Kidney capillary endothelial cell (primary cell): ENCODE measurements around the gene SOX5.

Experiments used
- DNase-seq: peaks from one replicate; pipeline ENCODE4 v3.0.0-alpha.2; 2018; ENCODE audit warnings: low spot score

SOX5 gene

DNA sequence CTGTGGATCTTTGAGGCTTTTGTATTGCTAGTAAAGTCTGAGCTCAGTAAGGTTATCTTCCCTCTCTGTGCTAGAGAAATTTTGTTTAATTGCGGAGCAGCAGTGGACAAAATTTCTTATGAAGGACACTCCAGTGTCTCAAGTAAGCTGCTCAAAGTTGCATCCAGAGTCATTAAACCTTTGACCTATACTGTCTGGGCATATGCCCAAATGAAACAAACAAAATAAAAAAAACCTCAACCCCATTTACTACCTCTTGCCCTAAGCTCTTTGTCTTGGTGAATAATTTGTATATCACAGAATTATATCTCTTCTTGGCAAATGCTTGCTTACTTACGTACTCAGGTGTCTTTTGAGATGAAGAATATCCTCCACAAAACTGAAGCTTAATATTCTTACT lies 465.2 kb downstream of the SOX5 start:
- DNase-seq, result no peak

DNA sequence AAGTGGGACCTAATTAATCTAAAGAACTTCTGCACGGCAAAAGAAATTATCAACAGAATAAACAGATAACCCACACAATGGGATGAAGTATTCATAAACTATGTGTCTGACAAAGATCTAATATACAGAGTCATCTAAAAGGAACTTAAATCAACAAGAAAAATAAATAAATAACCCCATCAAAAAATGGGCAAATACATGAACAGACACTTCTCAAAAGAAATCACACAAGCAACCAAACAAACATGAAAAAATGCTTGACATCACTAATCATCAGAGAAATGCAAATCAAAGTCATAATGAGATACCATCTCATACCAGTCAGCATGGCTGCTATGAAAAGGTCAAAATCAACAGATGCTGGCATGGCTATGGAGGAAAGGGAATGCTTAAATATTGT lies 466.9 kb downstream of the SOX5 start:
- DNase-seq, result no peak
